Natural killer cell (primary cell): Measurements from ENCODE around the gene RASL10B. TPM values are rescaled to one million over a fixed set of nuclear protein-coding genes. Genes with fewer than 3 reads are reported as not detected.

ENCODE experiments used
- ATAC-seq, 3 donors: fragments of 150-1000 bp in 2 of 3; fragments of 200-7000 bp in 1 of 3; cut with Tn5 transposase; 1 replicate in 1 of 3; 2 replicates in 2 of 3; pipeline ENCODE4 v1.10.0; 2021; ENCODE audit warnings: mild to moderate bottlenecking in 2 of 3, moderate library complexity in 2 of 3
- DNase-seq, 2 donors: peaks; one replicate each; pipeline versions ENCODE4 v3.0.0 to v3.0.0-alpha.2; 2013 to 2021; ENCODE audit warnings: mixed read lengths in 1 of 2
- H3K27ac ChIP-seq: one replicate; pipeline ENCODE4 v1.5.1; 2013; ENCODE audit warnings: mild to moderate bottlenecking, low read length
- H3K27me3 ChIP-seq: one replicate; pipeline ENCODE4 v1.6.1; 2013; ENCODE audit warnings: low read length; ENCODE audit not compliant: control insufficient read depth, insufficient read depth
- H3K36me3 ChIP-seq: one replicate; pipeline ENCODE4 v1.6.1; 2013; ENCODE audit warnings: low read length; ENCODE audit not compliant: control insufficient read depth, insufficient read depth
- H3K4me1 ChIP-seq: one replicate; pipeline ENCODE4 v1.6.1; 2013; ENCODE audit warnings: low read length; ENCODE audit not compliant: control insufficient read depth, insufficient read depth
- H3K4me3 ChIP-seq: one replicate; pipeline ENCODE4 v1.5.1; 2013; ENCODE audit warnings: low read length
- H3K9me3 ChIP-seq: one replicate; pipeline ENCODE4 v1.6.1; 2013; ENCODE audit warnings: low read length; ENCODE audit not compliant: control insufficient read depth, insufficient read depth
- H3K27ac Mint-ChIP-seq, 2 donors: one replicate each; pipeline ENCODE4 v1.8.0; 2022; ENCODE audit warnings: mild to moderate bottlenecking in 2 of 2, mixed read lengths in 2 of 2, moderate library complexity in 1 of 2
- H3K27me3 Mint-ChIP-seq, 2 donors: one replicate each; pipeline ENCODE4 v1.8.0; 2022; ENCODE audit warnings: low read depth in 2 of 2, mixed read lengths in 2 of 2
- H3K36me3 Mint-ChIP-seq: one replicate; pipeline ENCODE4 v1.8.0; 2022; ENCODE audit warnings: mixed read lengths
- H3K4me1 Mint-ChIP-seq, 2 donors: one replicate each; pipeline ENCODE4 v1.8.0; 2022; ENCODE audit warnings: mixed read lengths in 2 of 2
- H3K4me3 Mint-ChIP-seq: one replicate; pipeline ENCODE4 v1.8.0; 2022; ENCODE audit warnings: mild to moderate bottlenecking, moderate library complexity, mixed read lengths
- H3K9me3 Mint-ChIP-seq, 2 donors: one replicate each; pipeline ENCODE4 v1.8.0; 2022; ENCODE audit warnings: mixed read lengths in 2 of 2
- WGBS: methylation state at CpG from one replicate; pipeline ENCODE4 v1.1.7; 2013; ENCODE audit warnings: missing lambda C conversion rate; ENCODE audit not compliant: insufficient coverage; 5-methylcytosine and 5-hydroxymethylcytosine counted together
- intact Hi-C: fragments of 100-400 bp; cut with micrococcal nuclease; formaldehyde crosslinking; loops from one replicate; pipeline ENCODE4 v1.14.2; 2022
- total RNA-seq, 4 donors: library from RNA; stranded (reverse); fragments of 120-200 nt in 1 of 4; gene quantifications; one replicate each; pipeline versions ENCODE4 v1.2.3 to v1.2.4, GENCODE V29; 2013 to 2022
- TF ChIP-seq, protein P1 (sequence below): fragments of 200-600 bp; IDR thresholded peaks from one replicate; pipeline ENCODE4 v1.8.0; 2022; ENCODE audit warnings: antibody characterized with exemption

Gene RASL10B
- total RNA-seq, 3 donors from 2014 or later (not counting 1 experiment from before 2014, with no cell fraction given), result 0.07 TPM; not detected in 2

DNA sequence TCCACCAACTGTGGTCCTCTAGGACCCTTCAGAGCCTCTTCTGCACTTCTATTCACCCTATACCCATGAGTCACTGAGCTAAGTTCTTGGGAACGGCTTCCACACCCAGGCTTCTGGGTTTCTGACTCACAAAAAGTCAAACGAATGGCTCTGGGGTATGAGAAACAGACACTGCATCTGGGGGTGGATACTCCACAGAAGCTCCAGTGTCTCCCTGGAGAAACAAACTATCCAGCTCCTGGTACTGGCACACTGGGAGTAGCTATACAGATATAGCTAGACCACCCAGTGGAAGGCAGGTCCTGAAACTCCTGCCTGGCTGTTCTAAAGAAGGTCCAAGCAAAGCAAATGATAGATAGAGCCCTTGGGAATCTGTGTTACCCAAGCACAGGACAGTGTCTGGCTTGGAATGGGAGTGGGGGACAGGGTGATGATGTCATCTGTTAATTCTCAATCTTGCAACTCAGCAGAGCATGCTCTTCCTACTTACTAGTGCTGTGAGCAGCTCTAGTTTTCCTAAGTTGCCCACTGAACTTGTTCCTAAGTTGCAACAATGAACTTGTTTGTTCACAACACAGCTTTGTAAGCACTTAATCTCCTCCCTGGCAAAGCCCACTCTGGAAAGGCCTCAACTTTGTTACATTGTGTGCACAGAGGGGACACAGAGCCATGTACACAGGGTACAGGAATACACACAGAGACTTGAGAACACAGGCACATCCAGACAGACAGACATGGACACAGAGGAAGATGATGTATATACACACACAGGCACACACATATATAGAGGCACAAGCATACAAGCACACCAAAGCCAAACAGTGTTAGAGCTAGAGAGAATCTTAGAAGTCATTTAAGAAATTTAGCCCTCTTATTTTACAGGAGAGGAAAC is 57.3 kb downstream of the RASL10B start:
- H3K9me3 Mint-ChIP-seq, result no peaks in the 10 kb centered on the region
- 95% methylated on average over 2 of the region's 2 CpGs for WGBS
- ATAC-seq (no peak), DNase-seq (no peak)
- Histone ChIP-seq H3K36me3 (no peaks in the 10 kb centered on the region), H3K4me1 (no peaks in the 10 kb centered on the region), H3K27me3 (peaks cover 6% of the 10 kb centered on the region), H3K9me3 (no peaks in the 10 kb centered on the region), H3K4me3 (no peak overlapping the region), H3K27ac (no peak overlapping the region)
- TF ChIP-seq, protein P1, sequence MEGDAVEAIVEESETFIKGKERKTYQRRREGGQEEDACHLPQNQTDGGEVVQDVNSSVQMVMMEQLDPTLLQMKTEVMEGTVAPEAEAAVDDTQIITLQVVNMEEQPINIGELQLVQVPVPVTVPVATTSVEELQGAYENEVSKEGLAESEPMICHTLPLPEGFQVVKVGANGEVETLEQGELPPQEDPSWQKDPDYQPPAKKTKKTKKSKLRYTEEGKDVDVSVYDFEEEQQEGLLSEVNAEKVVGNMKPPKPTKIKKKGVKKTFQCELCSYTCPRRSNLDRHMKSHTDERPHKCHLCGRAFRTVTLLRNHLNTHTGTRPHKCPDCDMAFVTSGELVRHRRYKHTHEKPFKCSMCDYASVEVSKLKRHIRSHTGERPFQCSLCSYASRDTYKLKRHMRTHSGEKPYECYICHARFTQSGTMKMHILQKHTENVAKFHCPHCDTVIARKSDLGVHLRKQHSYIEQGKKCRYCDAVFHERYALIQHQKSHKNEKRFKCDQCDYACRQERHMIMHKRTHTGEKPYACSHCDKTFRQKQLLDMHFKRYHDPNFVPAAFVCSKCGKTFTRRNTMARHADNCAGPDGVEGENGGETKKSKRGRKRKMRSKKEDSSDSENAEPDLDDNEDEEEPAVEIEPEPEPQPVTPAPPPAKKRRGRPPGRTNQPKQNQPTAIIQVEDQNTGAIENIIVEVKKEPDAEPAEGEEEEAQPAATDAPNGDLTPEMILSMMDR, result no peak
- intact Hi-C loops, result no loop called here
- no peaks in the 10 kb centered on the region for H3K36me3 Mint-ChIP-seq
- no peak overlapping the region for H3K4me3 Mint-ChIP-seq
- H3K27ac Mint-ChIP-seq, result no peak overlapping the region
- H3K4me1 Mint-ChIP-seq, result no peaks in the 10 kb centered on the region
- H3K27me3 Mint-ChIP-seq, result peaks cover 30 to 31% of the 10 kb centered on the region in 2 donors

DNA sequence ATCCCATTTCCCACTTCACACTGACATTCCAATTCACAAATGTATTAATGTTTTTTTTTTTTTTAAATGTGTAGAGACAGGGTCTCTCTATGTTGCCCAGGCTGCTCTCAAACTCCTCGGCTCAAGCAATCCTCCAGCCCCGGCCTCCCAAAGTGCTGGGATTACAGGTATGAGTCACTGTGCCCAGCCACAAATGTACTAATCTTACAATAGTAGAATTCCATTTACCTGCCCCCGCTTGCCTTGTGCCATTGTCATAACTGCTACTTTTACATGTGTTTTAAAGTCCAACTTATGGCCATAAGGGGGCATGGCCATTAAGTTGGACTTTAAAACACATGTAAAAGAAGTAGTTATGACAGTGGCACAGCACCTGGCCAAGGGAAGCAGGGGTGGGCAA is 59.4 kb downstream of the RASL10B start:
- H3K9me3 ChIP-seq, result no peaks in the 10 kb centered on the region
- TF ChIP-seq, protein P1, result no peak

DNA sequence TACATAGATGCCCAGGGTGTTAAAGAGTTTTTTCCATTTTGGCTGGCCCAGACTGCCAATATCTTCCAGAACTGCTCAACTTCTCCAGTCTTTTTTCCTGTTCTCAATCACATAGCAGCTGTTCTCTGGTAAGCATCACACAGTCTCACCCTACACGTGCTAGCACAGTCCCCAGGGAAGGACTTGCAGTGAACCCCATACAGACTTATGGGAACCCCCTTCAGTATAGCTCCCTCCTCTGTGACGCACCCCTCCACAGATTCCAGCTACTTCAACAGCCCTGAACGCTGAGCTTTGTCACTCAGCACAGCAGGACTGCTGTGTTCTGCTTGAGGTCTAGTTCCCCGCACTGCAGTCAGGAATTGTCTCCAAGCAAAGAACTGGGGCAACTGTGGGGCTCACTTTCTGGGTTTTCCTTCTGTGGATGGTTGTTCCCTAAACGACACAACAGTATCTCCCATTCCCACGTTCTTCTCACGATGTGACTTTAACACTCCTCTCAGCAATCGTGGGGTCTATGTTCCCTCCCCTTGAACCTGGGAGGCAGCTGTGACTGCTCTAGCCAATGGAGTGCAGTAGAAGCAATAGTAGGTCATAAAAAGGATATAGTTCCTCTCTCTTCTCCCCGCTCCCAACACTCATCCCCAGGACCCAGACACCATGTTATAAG is 60.4 kb downstream of the RASL10B start:
- Mint-ChIP-seq H3K4me3 (no peak overlapping the region), H3K9me3 (no peaks in the 10 kb centered on the region), H3K27ac (no peak overlapping the region), H3K27me3 (peaks cover 38 to 50% of the 10 kb centered on the region in 2 donors), H3K4me1 (peaks cover 0 to 15% of the 10 kb centered on the region in 2 donors), H3K36me3 (no peaks in the 10 kb centered on the region)
- 82% methylated on average over 9 of the region's 9 CpGs for WGBS
- DNase-seq (no peak), ATAC-seq (no peak)
- Histone ChIP-seq H3K27me3 (peaks cover 21% of the 10 kb centered on the region), H3K27ac (no peak overlapping the region), H3K4me3 (no peak overlapping the region), H3K36me3 (no peaks in the 10 kb centered on the region), H3K4me1 (peaks cover 12% of the 10 kb centered on the region), H3K9me3 (no peaks in the 10 kb centered on the region)
- intact Hi-C loops, result no loop called here
- TF ChIP-seq, protein P1, result no peak

More for the DNA sequence above, 59.4 kb downstream of the RASL10B start:
- H3K27ac ChIP-seq, result no peak overlapping the region
- Mint-ChIP-seq H3K9me3 (no peaks in the 10 kb centered on the region), H3K27me3 (peaks cover 38 to 44% of the 10 kb centered on the region in 2 donors), H3K36me3 (no peaks in the 10 kb centered on the region), H3K4me1 (peaks cover 0 to 13% of the 10 kb centered on the region in 2 donors), H3K4me3 (no peak overlapping the region), H3K27ac (no peak overlapping the region)
- WGBS, result 93% methylated on average over 3 of the region's 3 CpGs
- no peaks in the 10 kb centered on the region for H3K36me3 ChIP-seq
- ATAC-seq (no peak), DNase-seq (no peak)
- H3K27me3 ChIP-seq, result peaks cover 17% of the 10 kb centered on the region
- no peak overlapping the region for H3K4me3 ChIP-seq
- peaks cover 9% of the 10 kb centered on the region for H3K4me1 ChIP-seq
- intact Hi-C loops, result no loop called here

Other genes with a start within 250 kb of the RASL10B start
- gene SLFN12L, start 194.0 kb upstream of the RASL10B start, total RNA-seq, result 100 to 1,000 TPM; 126 to 174 (median 130) TPM
- under 1 TPM in 2 of 3 donors, not detected in 1; 0.35 to 0.47 TPM for gene SLFN14, start 170.8 kb upstream of the RASL10B start, total RNA-seq
- gene PEX12, start 153.1 kb upstream of the RASL10B start, total RNA-seq, result 1 to 10 TPM; 2.5 to 3.0 (median 2.9) TPM
- 100 to 1,000 TPM; 111 to 148 (median 139) TPM for gene AP2B1, start 144.3 kb upstream of the RASL10B start, total RNA-seq
- under 1 TPM in 1 of 3 donors, not detected in 2; 0.23 TPM for gene GAS2L2, start 21.6 kb downstream of the RASL10B start, total RNA-seq
- not detected for gene C17orf50, start 29.2 kb downstream of the RASL10B start, total RNA-seq
- 1 to 10 TPM in 1 of 3 donors, not detected in 2; 1.1 TPM for gene MMP28, start 64.0 kb downstream of the RASL10B start, total RNA-seq
- gene TAF15, start 77.8 kb downstream of the RASL10B start, total RNA-seq, result 100 to 1,000 TPM; 214 to 253 (median 214) TPM
- 10 to 100 TPM in 2 of 3 donors, 1 to 10 TPM in 1; 10.0 to 24.1 (median 15.1) TPM for gene HEATR9, start 137.3 kb downstream of the RASL10B start, total RNA-seq
- gene CCL5, start 148.7 kb downstream of the RASL10B start, total RNA-seq, result 1,000 to 10,000 TPM in 1 of 3 donors, 100 to 1,000 TPM in 2; 793 to 1,167 (median 825) TPM
- gene RDM1, start 199.1 kb downstream of the RASL10B start, total RNA-seq, result under 1 TPM; 0.48 to 1.00 (median 0.61) TPM
- not detected for gene LYZL6, start 212.1 kb downstream of the RASL10B start, total RNA-seq
- not detected for gene CCL16, start 249.9 kb downstream of the RASL10B start, total RNA-seq